Mesothelial cell of epicardium (in vitro differentiated cells): ENCODE results near the gene TMEM156. TPM values are rescaled to one million over a fixed set of nuclear protein-coding genes. Genes with fewer than 3 reads are reported as not detected.

Experiments
- DNase-seq, 2 experiments: peaks; one replicate each; pipeline ENCODE4 v3.0.0; 2021; ENCODE audit warnings: low spot score in 2 of 2; ENCODE audit not compliant: unreplicated experiment in 2 of 2
- H3K27ac Mint-ChIP-seq: 2 replicates; pipeline ENCODE4 v1.8.0; 2021; ENCODE audit warnings: mixed read lengths
- H3K27me3 Mint-ChIP-seq: 2 replicates; pipeline ENCODE4 v1.8.0; 2021; ENCODE audit warnings: low read depth, mixed read lengths
- H3K36me3 Mint-ChIP-seq: 2 replicates; pipeline ENCODE4 v1.8.0; 2021; ENCODE audit warnings: mixed read lengths
- H3K4me1 Mint-ChIP-seq: 2 replicates; pipeline ENCODE4 v1.8.0; 2021; ENCODE audit warnings: mixed read lengths
- H3K4me3 Mint-ChIP-seq: 2 replicates; pipeline ENCODE4 v1.8.0; 2021; ENCODE audit warnings: mild to moderate bottlenecking, moderate library complexity, mixed read lengths
- H3K9me3 Mint-ChIP-seq: 2 replicates; pipeline ENCODE4 v1.8.0; 2021; ENCODE audit warnings: mixed read lengths
- total RNA-seq: library from RNA; stranded (reverse); gene quantifications from 3 replicates; pipeline ENCODE4 v1.2.1, GENCODE V29; 2021
- TF ChIP-seq, protein P1 (sequence below): fragments of 200-600 bp; sonication (generic); IDR thresholded peaks from one replicate; pipeline ENCODE4 v1.5.0; 2021; ENCODE audit warnings: antibody characterized with exemption; ENCODE audit not compliant: unreplicated experiment

Gene TMEM156
- total RNA-seq, 1 donor from 2014 or later, result not detected

DNA sequence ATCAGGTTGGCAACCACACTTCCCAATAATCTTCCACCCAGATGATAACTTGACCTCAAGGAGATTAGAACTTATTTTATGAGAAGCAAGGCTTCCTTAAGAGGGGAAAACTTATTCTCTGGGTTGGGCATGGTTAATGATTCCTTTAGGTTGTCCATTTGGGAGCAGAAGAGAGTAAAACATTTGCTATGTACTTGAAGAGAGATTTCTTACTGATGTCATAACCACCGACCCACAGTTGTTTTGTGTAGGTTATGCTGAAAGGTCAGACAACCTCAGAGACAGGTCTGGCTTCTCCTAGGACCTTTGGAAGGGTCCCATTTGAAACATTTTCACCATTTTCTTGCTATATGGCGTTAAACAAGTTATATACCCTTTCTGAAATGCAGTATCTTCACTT is 108.5 kb downstream of the TMEM156 start:
- no peak for DNase-seq
- TF ChIP-seq, protein P1, sequence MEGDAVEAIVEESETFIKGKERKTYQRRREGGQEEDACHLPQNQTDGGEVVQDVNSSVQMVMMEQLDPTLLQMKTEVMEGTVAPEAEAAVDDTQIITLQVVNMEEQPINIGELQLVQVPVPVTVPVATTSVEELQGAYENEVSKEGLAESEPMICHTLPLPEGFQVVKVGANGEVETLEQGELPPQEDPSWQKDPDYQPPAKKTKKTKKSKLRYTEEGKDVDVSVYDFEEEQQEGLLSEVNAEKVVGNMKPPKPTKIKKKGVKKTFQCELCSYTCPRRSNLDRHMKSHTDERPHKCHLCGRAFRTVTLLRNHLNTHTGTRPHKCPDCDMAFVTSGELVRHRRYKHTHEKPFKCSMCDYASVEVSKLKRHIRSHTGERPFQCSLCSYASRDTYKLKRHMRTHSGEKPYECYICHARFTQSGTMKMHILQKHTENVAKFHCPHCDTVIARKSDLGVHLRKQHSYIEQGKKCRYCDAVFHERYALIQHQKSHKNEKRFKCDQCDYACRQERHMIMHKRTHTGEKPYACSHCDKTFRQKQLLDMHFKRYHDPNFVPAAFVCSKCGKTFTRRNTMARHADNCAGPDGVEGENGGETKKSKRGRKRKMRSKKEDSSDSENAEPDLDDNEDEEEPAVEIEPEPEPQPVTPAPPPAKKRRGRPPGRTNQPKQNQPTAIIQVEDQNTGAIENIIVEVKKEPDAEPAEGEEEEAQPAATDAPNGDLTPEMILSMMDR, result no peak
- no peaks in the 10 kb centered on the region for H3K27me3 Mint-ChIP-seq
- no peaks in the 10 kb centered on the region for H3K9me3 Mint-ChIP-seq
- peaks cover 36% of the 10 kb centered on the region for H3K36me3 Mint-ChIP-seq
- no peaks in the 10 kb centered on the region for H3K4me1 Mint-ChIP-seq
- no peak overlapping the region for H3K4me3 Mint-ChIP-seq
- no peak overlapping the region for H3K27ac Mint-ChIP-seq

DNA sequence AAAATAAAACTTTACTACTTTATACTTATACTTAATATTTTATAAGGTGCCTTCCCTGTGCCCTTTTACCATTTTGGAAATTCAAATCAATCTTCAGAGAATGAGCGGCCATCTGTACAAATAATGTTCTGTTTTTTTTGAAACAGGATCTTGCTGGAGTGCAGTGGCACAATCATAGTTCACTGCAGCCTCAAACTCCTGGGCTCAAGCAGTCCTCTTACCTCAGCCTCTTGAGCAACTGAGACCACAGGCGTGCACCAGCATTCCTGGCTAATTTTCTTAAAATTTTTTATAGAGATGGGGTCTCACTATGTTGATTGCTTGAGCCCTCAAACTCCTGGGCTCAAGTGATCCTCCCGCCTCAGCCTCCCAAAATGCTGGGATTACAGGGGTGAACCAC is 111.1 kb downstream of the TMEM156 start:
- Mint-ChIP-seq H3K27ac (no peak overlapping the region), H3K4me3 (no peak overlapping the region), H3K9me3 (peaks cover 2% of the 10 kb centered on the region), H3K4me1 (no peaks in the 10 kb centered on the region), H3K27me3 (no peaks in the 10 kb centered on the region), H3K36me3 (peaks cover 33% of the 10 kb centered on the region)
- TF ChIP-seq, protein P1, result no peak
- DNase-seq, result no peak

DNA sequence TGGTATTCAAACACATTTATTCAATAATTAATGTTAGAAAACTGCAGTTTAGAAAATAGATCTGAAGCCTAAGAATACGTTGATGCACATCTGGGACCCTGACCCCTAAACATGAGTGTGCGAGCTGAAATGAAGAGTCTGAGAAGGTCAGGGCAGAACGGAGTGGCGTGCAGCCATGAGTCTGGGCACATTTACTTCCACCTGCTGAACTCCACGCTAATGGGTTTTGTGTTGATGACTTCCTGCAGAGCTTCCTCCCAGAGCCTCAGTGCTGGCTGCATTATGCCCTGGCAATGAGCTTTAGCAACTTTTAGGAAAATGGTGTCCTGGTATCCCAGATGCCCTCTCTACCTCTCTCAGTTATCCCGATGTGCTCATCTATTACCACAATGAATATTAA is 111.5 kb downstream of the TMEM156 start:
- TF ChIP-seq, protein P1, result no peak
- H3K4me1 Mint-ChIP-seq, result no peaks in the 10 kb centered on the region
- peaks cover 5% of the 10 kb centered on the region for H3K9me3 Mint-ChIP-seq
- H3K4me3 Mint-ChIP-seq, result no peak overlapping the region
- no peaks in the 10 kb centered on the region for H3K27me3 Mint-ChIP-seq
- DNase-seq, result no peak
- H3K36me3 Mint-ChIP-seq, result peaks cover 34% of the 10 kb centered on the region
- no peak overlapping the region for H3K27ac Mint-ChIP-seq

- H3K27me3 Mint-ChIP-seq, result no peaks in the 10 kb centered on the region
- DNase-seq, result no peak
- no peaks in the 10 kb centered on the region for H3K4me1 Mint-ChIP-seq
- no peak overlapping the region for H3K4me3 Mint-ChIP-seq
- peaks cover 5% of the 10 kb centered on the region for H3K9me3 Mint-ChIP-seq
- H3K36me3 Mint-ChIP-seq, result peaks cover 36% of the 10 kb centered on the region
- no peak overlapping the region for H3K27ac Mint-ChIP-seq
- TF ChIP-seq, protein P1, result no peak
These were observed 112.0 kb downstream of the TMEM156 start for GRCh38 chr4:38920186-38920585.

- no peak overlapping the region for H3K27ac Mint-ChIP-seq
- H3K9me3 Mint-ChIP-seq, result peaks cover 5% of the 10 kb centered on the region
- TF ChIP-seq, protein P1, result no peak
- no peaks in the 10 kb centered on the region for H3K4me1 Mint-ChIP-seq
- H3K27me3 Mint-ChIP-seq, result no peaks in the 10 kb centered on the region
- no peak for DNase-seq
- peaks cover 39% of the 10 kb centered on the region for H3K36me3 Mint-ChIP-seq
- H3K4me3 Mint-ChIP-seq, result no peak overlapping the region
These were observed 112.7 kb downstream of the TMEM156 start for GRCh38 chr4:38919494-38919893.

DNA sequence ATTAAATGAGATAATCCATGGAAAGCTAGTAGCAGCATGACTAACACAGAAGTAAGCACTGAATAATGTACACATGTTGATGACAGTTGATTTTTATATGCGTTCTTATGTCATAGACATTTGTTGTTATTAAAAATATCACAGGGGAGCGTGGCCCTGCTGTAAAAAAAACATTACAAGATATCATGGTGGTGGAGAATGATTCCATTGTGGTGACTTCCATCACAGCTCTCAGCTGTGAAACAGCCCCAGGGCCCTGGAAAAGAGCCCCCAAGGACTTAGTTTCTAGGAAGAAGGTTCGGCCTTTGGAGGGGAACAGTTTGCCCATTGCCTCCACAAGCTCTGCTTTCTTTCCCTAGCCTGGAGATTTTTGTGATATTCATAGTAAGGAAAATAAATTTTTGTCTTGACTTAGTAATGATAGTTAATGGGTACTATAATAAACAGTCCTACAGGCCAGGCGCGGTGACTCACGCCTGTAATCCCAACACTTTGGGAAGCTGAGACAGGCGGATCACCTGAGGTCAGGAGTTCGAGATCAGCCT is 114.7 kb downstream of the TMEM156 start:
- H3K36me3 Mint-ChIP-seq, result peaks cover 41% of the 10 kb centered on the region
- H3K4me3 Mint-ChIP-seq, result no peak overlapping the region
- H3K27me3 Mint-ChIP-seq, result no peaks in the 10 kb centered on the region
- no peaks in the 10 kb centered on the region for H3K4me1 Mint-ChIP-seq
- DNase-seq, result no peak
- TF ChIP-seq, protein P1, result no peak
- H3K27ac Mint-ChIP-seq, result no peak overlapping the region
- H3K9me3 Mint-ChIP-seq, result peaks cover 5% of the 10 kb centered on the region
